ENCODE data around the gene ORMDL3. TPM values are rescaled to one million over a fixed set of nuclear protein-coding genes. Genes with fewer than 3 reads are reported as not detected.

ORMDL3 gene
- total RNA-seq, 4 donors from 2014 or later: 58.1 to 84.0 (median 70.0) TPM

GRCh38 chr17:39871801-39872200 lies 55.6 kb downstream of the ORMDL3 start:
- TF ChIP-seq POLR2A (IDR thresholded peaks at IDR 0.05): no peak
- TF ChIP-seq CTCF (IDR thresholded peaks at IDR 0.05): no peak
- no peak overlapping the region for H3K4me3 ChIP-seq (ENCODE audit: low read depth, poor library complexity, severe bottlenecking)
- intact Hi-C loops (cut with DNase I; ENCODE audit: low total_unique reads): no loop called here
- WGBS, 2 donors: 73 to 81% methylated on average over 2 of the region's 2 CpGs
- DNase-seq (ENCODE audit: low spot score in 2 of 2): no peak

Other genes with a start within 250 kb of the ORMDL3 start
- 10 to 100 TPM; 24.2 to 41.4 (median 28.8) TPM for gene PGAP3, start 239.5 kb downstream of the ORMDL3 start, total RNA-seq
- gene ERBB2, start 227.5 kb downstream of the ORMDL3 start, total RNA-seq: 100 to 1,000 TPM; 181 to 244 (median 191) TPM
- 10 to 100 TPM; 42.8 to 82.0 (median 59.7) TPM for gene MIEN1, start 197.1 kb downstream of the ORMDL3 start, total RNA-seq
- gene GRB7, start 189.7 kb downstream of the ORMDL3 start, total RNA-seq: 100 to 1,000 TPM in 2 of 4 donors, 10 to 100 TPM in 2; 66.0 to 148 (median 97.4) TPM
- gene IKZF3, start 63.3 kb downstream of the ORMDL3 start, total RNA-seq: 1 to 10 TPM in 1 of 4 donors, under 1 TPM in 3; 0.89 to 1.8 (median 0.97) TPM
- not detected for gene ZPBP2, start 59.4 kb downstream of the ORMDL3 start, total RNA-seq
- 10 to 100 TPM in 1 of 4 donors, 1 to 10 TPM in 3; 4.8 to 34.2 (median 7.7) TPM for gene GSDMB, start 9.0 kb downstream of the ORMDL3 start, total RNA-seq
- under 1 TPM in 1 of 4 donors, not detected in 3; 0.52 TPM for gene LRRC3C, start 131 bp upstream of the ORMDL3 start, total RNA-seq
- gene GSDMA, start 35.4 kb upstream of the ORMDL3 start, total RNA-seq: 100 to 1,000 TPM; 146 to 271 (median 163) TPM
- gene PSMD3, start 53.2 kb upstream of the ORMDL3 start, total RNA-seq: 100 to 1,000 TPM; 106 to 154 (median 129) TPM
- gene CSF3, start 87.8 kb upstream of the ORMDL3 start, total RNA-seq: under 1 TPM in 2 of 4 donors, not detected in 2; 0.21 to 0.45 TPM
- gene MED24, start 126.8 kb upstream of the ORMDL3 start, total RNA-seq: 10 to 100 TPM; 47.2 to 88.9 (median 62.9) TPM
- 10 to 100 TPM; 28.2 to 56.8 (median 42.6) TPM for gene THRA, start 135.4 kb upstream of the ORMDL3 start, total RNA-seq
- 100 to 1,000 TPM; 111 to 194 (median 148) TPM for gene NR1D1, start 173.0 kb upstream of the ORMDL3 start, total RNA-seq
- 100 to 1,000 TPM in 1 of 4 donors, 10 to 100 TPM in 3; 70.6 to 117 (median 82.4) TPM for gene MSL1, start 194.4 kb upstream of the ORMDL3 start, total RNA-seq
- 10 to 100 TPM; 32.3 to 58.1 (median 53.0) TPM for gene CASC3, start 212.9 kb upstream of the ORMDL3 start, total RNA-seq
- gene RAPGEFL1, start 249.9 kb upstream of the ORMDL3 start, total RNA-seq: 100 to 1,000 TPM; 273 to 467 (median 316) TPM

Data from lower leg skin (tissue), 4 donors.